ENCODE data around the gene ALPI. TPM values are rescaled to one million over a fixed set of nuclear protein-coding genes. Genes with fewer than 3 reads are reported as not detected.

The ALPI gene
- total RNA-seq, 1 donor, result not detected

- H3K4me3 ChIP-seq (ENCODE audit: low read depth, low read length), result no peak overlapping the region
- no peak for TF ChIP-seq CTCF (IDR thresholded peaks at IDR 0.05; ENCODE audit: insufficient read depth, low read length)
- DNase-seq (ENCODE audit: low read depth), result no peak
Measured at GRCh38 chr2:232483311-232483922, 27.5 kb downstream of the ALPI start.

GRCh38 chr2:232483923-232484627 is 28.1 kb downstream of the ALPI start:
- no peak overlapping the region for H3K4me3 ChIP-seq (ENCODE audit: low read depth, low read length)
- no peak for DNase-seq (ENCODE audit: low read depth)
- TF ChIP-seq CTCF (IDR thresholded peaks at IDR 0.05; ENCODE audit: insufficient read depth, low read length), result no peak

- no peak for DNase-seq (ENCODE audit: low read depth)
- no peak overlapping the region for H3K4me3 ChIP-seq (ENCODE audit: low read depth, low read length)
- TF ChIP-seq CTCF (IDR thresholded peaks at IDR 0.05; ENCODE audit: insufficient read depth, low read length), result no peak
Measured at GRCh38 chr2:232484628-232485347, 28.8 kb downstream of the ALPI start.

GRCh38 chr2:232485348-232485756 is 29.4 kb downstream of the ALPI start:
- no peak overlapping the region for H3K4me3 ChIP-seq (ENCODE audit: low read depth, low read length)
- TF ChIP-seq CTCF (IDR thresholded peaks at IDR 0.05; ENCODE audit: insufficient read depth, low read length), result no peak
- DNase-seq (ENCODE audit: low read depth), result no peak

GRCh38 chr2:232485757-232486557 is 30.0 kb downstream of the ALPI start:
- no peak for DNase-seq (ENCODE audit: low read depth)
- no peak for TF ChIP-seq CTCF (IDR thresholded peaks at IDR 0.05; ENCODE audit: insufficient read depth, low read length)
- H3K4me3 ChIP-seq (ENCODE audit: low read depth, low read length), result no peak overlapping the region

- no peak overlapping the region for H3K4me3 ChIP-seq (ENCODE audit: low read depth, low read length)
- no peak for TF ChIP-seq CTCF (IDR thresholded peaks at IDR 0.05; ENCODE audit: insufficient read depth, low read length)
- DNase-seq (ENCODE audit: low read depth), result no peak
Measured at GRCh38 chr2:232486558-232487384, 30.8 kb downstream of the ALPI start.

Data from fibroblast of the aortic adventitia (primary cell).